Dermis microvascular lymphatic vessel endothelial cell (primary cell): ENCODE measurements around the gene GRK3. TPM values are rescaled to one million over a fixed set of nuclear protein-coding genes. Genes with fewer than 3 reads are reported as not detected.

Source experiments
- DNase-seq, 2 donors: peaks; one replicate each; pipeline versions ENCODE4 v3.0.0 to v3.0.0-alpha.2; 2010; ENCODE audit warnings: low read depth in 2 of 2
- total RNA-seq: library from RNA; depleted of rRNA; stranded (reverse); fragments of >200 nt; gene quantifications from 2 replicates; pipeline ENCODE4 v1.2.1, GENCODE V29; 2014

Gene GRK3
- total RNA-seq, 1 donor from 2014 or later: 0.26 TPM

GRCh38 chr22:25660336-25660735 lies 95.9 kb downstream of the GRK3 start:
- DNase-seq: no peak

GRCh38 chr22:25661073-25661472 lies 96.6 kb downstream of the GRK3 start:
- no peak for DNase-seq

GRCh38 chr22:25663654-25664053 lies 99.2 kb downstream of the GRK3 start:
- no peak for DNase-seq

GRCh38 chr22:25666308-25666707 lies 101.8 kb downstream of the GRK3 start:
- no peak for DNase-seq

GRCh38 chr22:25668437-25668836 lies 104.0 kb downstream of the GRK3 start:
- DNase-seq: no peak

- no peak for DNase-seq
These were observed 105.0 kb downstream of the GRK3 start for GRCh38 chr22:25669253-25670069.

- no peak for DNase-seq
These were observed 105.6 kb downstream of the GRK3 start for GRCh38 chr22:25670070-25670461.

GRCh38 chr22:25672289-25673084 lies 108.0 kb downstream of the GRK3 start:
- no peak for DNase-seq

- DNase-seq: no peak
These were observed 109.2 kb downstream of the GRK3 start for GRCh38 chr22:25673713-25674112.

GRCh38 chr22:25677631-25678030 lies 113.2 kb downstream of the GRK3 start:
- DNase-seq: no peak

- DNase-seq: no peak
These were observed 115.6 kb downstream of the GRK3 start for GRCh38 chr22:25680051-25680450.

GRCh38 chr22:25680956-25681355 lies 116.5 kb downstream of the GRK3 start:
- DNase-seq: no peak

GRCh38 chr22:25682109-25682508 lies 117.6 kb downstream of the GRK3 start:
- DNase-seq: no peak

GRCh38 chr22:25688627-25689026 lies 124.2 kb downstream of the GRK3 start:
- no peak for DNase-seq

- no peak for DNase-seq
These were observed 125.2 kb downstream of the GRK3 start for GRCh38 chr22:25689631-25690030.

- DNase-seq: no peak
These were observed 126.3 kb downstream of the GRK3 start for GRCh38 chr22:25690798-25691197.

- DNase-seq: no peak
These were observed 128.2 kb downstream of the GRK3 start for GRCh38 chr22:25692397-25693267.

GRCh38 chr22:25693268-25693565 lies 128.7 kb downstream of the GRK3 start:
- DNase-seq: no peak

- DNase-seq: no peak
These were observed 129.9 kb downstream of the GRK3 start for GRCh38 chr22:25694196-25694907.

- no peak for DNase-seq
These were observed 130.7 kb downstream of the GRK3 start for GRCh38 chr22:25695146-25695545.

GRCh38 chr22:25696763-25697162 lies 132.3 kb downstream of the GRK3 start:
- no peak for DNase-seq
